Measurements from ENCODE around the gene HTRA1.

The HTRA1 gene

DNA sequence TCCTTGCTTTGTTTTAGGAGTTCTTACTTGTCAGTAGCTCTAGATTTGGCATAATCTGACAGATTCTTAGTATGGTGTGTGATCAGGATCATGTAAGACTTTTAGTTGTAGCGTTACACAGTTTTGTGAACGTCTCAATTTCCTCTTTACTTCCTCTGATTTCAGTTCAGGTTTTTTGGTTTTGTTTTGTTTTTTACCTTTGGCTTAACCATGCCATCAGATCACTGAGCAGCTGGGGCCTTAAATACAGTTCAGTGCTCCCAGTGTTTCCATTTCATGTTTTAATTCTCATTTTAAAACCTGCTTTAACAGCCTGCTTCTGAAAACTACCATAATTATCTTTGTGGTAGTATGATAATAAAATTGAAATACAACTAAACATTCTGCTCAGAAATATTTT is 34.1 kb upstream of the HTRA1 start:
- H3K36me3 ChIP-seq (ENCODE audit: control insufficient read depth in 2 of 2, insufficient read depth in 2 of 2, low read length in 2 of 2): peaks cover 8 to 16% of the 10 kb centered on the region in 2 donors
- no peaks in the 10 kb centered on the region for H3K4me1 ChIP-seq (ENCODE audit: control insufficient read depth, insufficient read depth, low read length)
- H3K4me3 ChIP-seq (ENCODE audit: low read length in 2 of 2): no peak overlapping the region
- no peaks in the 10 kb centered on the region for H3K9me3 ChIP-seq (ENCODE audit: control insufficient read depth in 2 of 2, low read length in 2 of 2)
- no peaks in the 10 kb centered on the region for H3K27me3 ChIP-seq (ENCODE audit: control insufficient read depth in 1 of 2, insufficient read depth in 2 of 2, low read length in 2 of 2)
- no peak overlapping the region for H3K9ac ChIP-seq (ENCODE audit: low read length in 2 of 2)
- no peak overlapping the region for H3K27ac ChIP-seq (ENCODE audit: low read length)

- Histone ChIP-seq H3K4me1 (ENCODE audit: control insufficient read depth, insufficient read depth, low read length) (no peaks in the 10 kb centered on the region), H3K9me3 (ENCODE audit: control insufficient read depth in 2 of 2, low read length in 2 of 2) (no peaks in the 10 kb centered on the region), H3K9ac (ENCODE audit: low read length in 2 of 2) (no peak overlapping the region), H3K27me3 (ENCODE audit: control insufficient read depth in 1 of 2, insufficient read depth in 2 of 2, low read length in 2 of 2) (no peaks in the 10 kb centered on the region), H3K4me3 (ENCODE audit: low read length in 2 of 2) (no peak overlapping the region), H3K36me3 (ENCODE audit: control insufficient read depth in 2 of 2, insufficient read depth in 2 of 2, low read length in 2 of 2) (peaks cover 4% of the 10 kb centered on the region in 2 donors), H3K27ac (ENCODE audit: low read length) (no peak overlapping the region)
Measured at GRCh38 chr10:122435212-122435827, 26.0 kb upstream of the HTRA1 start.

DNA sequence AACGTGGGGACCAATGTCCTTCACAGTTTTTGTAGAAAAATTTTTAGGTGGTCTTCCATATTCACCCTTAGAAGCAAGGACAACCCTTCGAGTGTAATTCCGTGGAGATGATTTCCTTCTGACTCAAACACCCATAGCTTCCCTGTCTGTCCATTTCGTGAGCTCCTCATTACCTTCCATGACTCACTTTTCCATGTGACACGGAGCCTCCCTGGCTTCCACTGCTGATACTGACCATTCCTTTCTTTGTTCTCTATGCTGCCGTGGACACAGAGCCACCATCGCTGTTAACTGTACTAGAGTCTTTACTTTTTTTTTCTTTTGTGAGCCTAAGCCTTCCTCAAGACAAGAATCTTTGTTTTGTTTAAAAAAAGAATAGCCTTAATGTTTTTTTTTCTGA is 19.4 kb upstream of the HTRA1 start:
- Histone ChIP-seq H3K9ac (ENCODE audit: low read length in 2 of 2) (no peak overlapping the region), H3K4me1 (ENCODE audit: control insufficient read depth, insufficient read depth, low read length) (peaks cover 7% of the 10 kb centered on the region), H3K9me3 (ENCODE audit: control insufficient read depth in 2 of 2, low read length in 2 of 2) (no peaks in the 10 kb centered on the region), H3K36me3 (ENCODE audit: control insufficient read depth in 2 of 2, insufficient read depth in 2 of 2, low read length in 2 of 2) (peaks cover 4% of the 10 kb centered on the region in 2 donors), H3K27me3 (ENCODE audit: control insufficient read depth in 1 of 2, insufficient read depth in 2 of 2, low read length in 2 of 2) (no peaks in the 10 kb centered on the region), H3K4me3 (ENCODE audit: low read length in 2 of 2) (no peak overlapping the region), H3K27ac (ENCODE audit: low read length) (no peak overlapping the region)

DNA sequence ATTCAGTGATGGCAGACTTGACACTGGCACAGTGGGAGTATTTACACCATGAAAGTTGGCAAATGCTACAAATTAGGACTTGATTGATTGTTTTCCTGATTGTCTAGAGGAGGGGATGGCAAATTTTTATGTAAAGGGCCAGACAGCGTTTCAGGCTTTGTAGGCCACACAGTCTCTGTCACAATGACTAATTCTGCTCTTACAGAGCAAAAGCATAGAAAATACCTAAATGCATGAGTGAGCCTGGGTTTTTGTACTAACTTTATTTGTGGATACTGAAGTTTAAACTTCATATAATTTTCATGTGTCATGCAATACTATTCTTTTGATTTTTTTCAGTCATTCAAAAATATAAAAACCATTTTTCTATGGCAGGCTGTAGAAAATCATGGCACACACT is 15.9 kb upstream of the HTRA1 start:
- Histone ChIP-seq H3K27me3 (ENCODE audit: control insufficient read depth in 1 of 2, insufficient read depth in 2 of 2, low read length in 2 of 2) (no peaks in the 10 kb centered on the region), H3K36me3 (ENCODE audit: control insufficient read depth in 2 of 2, insufficient read depth in 2 of 2, low read length in 2 of 2) (no peaks in the 10 kb centered on the region), H3K9ac (ENCODE audit: low read length in 2 of 2) (no peak overlapping the region), H3K9me3 (ENCODE audit: control insufficient read depth in 2 of 2, low read length in 2 of 2) (no peaks in the 10 kb centered on the region), H3K4me1 (ENCODE audit: control insufficient read depth, insufficient read depth, low read length) (peaks cover 14% of the 10 kb centered on the region), H3K4me3 (ENCODE audit: low read length in 2 of 2) (no peak overlapping the region), H3K27ac (ENCODE audit: low read length) (no peak overlapping the region)

GRCh38 chr10:122445904-122446303 is 15.4 kb upstream of the HTRA1 start:
- Histone ChIP-seq H3K9ac (ENCODE audit: low read length in 2 of 2) (no peak overlapping the region), H3K4me3 (ENCODE audit: low read length in 2 of 2) (no peak overlapping the region), H3K27me3 (ENCODE audit: control insufficient read depth in 1 of 2, insufficient read depth in 2 of 2, low read length in 2 of 2) (no peaks in the 10 kb centered on the region), H3K36me3 (ENCODE audit: control insufficient read depth in 2 of 2, insufficient read depth in 2 of 2, low read length in 2 of 2) (no peaks in the 10 kb centered on the region), H3K4me1 (ENCODE audit: control insufficient read depth, insufficient read depth, low read length) (peaks cover 14% of the 10 kb centered on the region), H3K27ac (ENCODE audit: low read length) (no peak overlapping the region), H3K9me3 (ENCODE audit: control insufficient read depth in 2 of 2, low read length in 2 of 2) (no peaks in the 10 kb centered on the region)

DNA sequence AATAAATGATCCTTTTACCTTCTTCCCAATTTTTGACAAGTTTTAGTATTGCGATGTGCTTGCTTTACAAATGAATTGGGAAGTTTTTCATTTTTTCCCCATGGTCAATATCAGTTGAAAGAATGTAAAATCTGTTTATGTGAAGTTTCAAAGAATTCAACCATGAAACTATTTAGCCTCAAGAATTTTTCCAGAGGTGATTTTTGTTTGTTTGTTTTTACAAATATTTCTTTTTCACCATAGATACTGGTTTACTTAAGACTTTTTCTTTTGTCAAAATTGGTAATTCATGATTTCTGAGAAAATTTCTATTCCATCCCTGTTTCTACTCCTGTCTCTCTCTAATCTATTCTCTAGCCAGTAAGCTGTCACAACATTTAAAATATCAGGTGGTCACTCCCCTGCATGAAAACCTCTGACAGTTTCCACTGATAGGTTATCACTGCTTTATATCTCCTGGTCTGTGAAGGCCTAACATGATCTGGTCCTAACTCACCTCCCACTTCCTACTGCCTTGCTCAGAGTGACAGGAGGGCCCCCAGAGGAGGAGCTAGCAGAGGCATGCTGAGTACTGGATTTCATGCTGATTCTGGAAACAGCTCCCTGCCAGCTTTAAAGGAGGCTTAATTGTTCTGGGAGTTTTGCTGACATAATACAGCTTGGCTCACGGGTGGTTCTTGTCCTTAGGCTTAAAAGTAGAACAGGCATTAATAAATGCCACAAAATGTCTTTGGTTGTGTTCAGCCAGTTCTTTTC is 14.5 kb upstream of the HTRA1 start:
- Histone ChIP-seq H3K4me3 (ENCODE audit: low read length in 2 of 2) (no peak overlapping the region), H3K36me3 (ENCODE audit: control insufficient read depth in 2 of 2, insufficient read depth in 2 of 2, low read length in 2 of 2) (no peaks in the 10 kb centered on the region), H3K27ac (ENCODE audit: low read length) (peak overlapping the region; percentile 12), H3K9ac (ENCODE audit: low read length in 2 of 2) (no peak overlapping the region), H3K27me3 (ENCODE audit: control insufficient read depth in 1 of 2, insufficient read depth in 2 of 2, low read length in 2 of 2) (no peaks in the 10 kb centered on the region), H3K4me1 (ENCODE audit: control insufficient read depth, insufficient read depth, low read length) (peaks cover 14% of the 10 kb centered on the region), H3K9me3 (ENCODE audit: control insufficient read depth in 2 of 2, low read length in 2 of 2) (no peaks in the 10 kb centered on the region)

GRCh38 chr10:122448600-122448999 is 12.8 kb upstream of the HTRA1 start:
- peaks cover 12% of the 10 kb centered on the region for H3K4me1 ChIP-seq (ENCODE audit: control insufficient read depth, insufficient read depth, low read length)
- H3K9ac ChIP-seq (ENCODE audit: low read length in 2 of 2): no peak overlapping the region
- no peaks in the 10 kb centered on the region for H3K36me3 ChIP-seq (ENCODE audit: control insufficient read depth in 2 of 2, insufficient read depth in 2 of 2, low read length in 2 of 2)
- H3K9me3 ChIP-seq (ENCODE audit: control insufficient read depth in 2 of 2, low read length in 2 of 2): no peaks in the 10 kb centered on the region
- no peaks in the 10 kb centered on the region for H3K27me3 ChIP-seq (ENCODE audit: control insufficient read depth in 1 of 2, insufficient read depth in 2 of 2, low read length in 2 of 2)
- no peak overlapping the region for H3K27ac ChIP-seq (ENCODE audit: low read length)
- H3K4me3 ChIP-seq (ENCODE audit: low read length in 2 of 2): no peak overlapping the region

GRCh38 chr10:122449153-122449552 is 12.2 kb upstream of the HTRA1 start:
- no peak overlapping the region for H3K4me3 ChIP-seq (ENCODE audit: low read length in 2 of 2)
- H3K9ac ChIP-seq (ENCODE audit: low read length in 2 of 2): no peak overlapping the region
- H3K9me3 ChIP-seq (ENCODE audit: control insufficient read depth in 2 of 2, low read length in 2 of 2): no peaks in the 10 kb centered on the region
- no peaks in the 10 kb centered on the region for H3K36me3 ChIP-seq (ENCODE audit: control insufficient read depth in 2 of 2, insufficient read depth in 2 of 2, low read length in 2 of 2)
- peaks cover 12% of the 10 kb centered on the region for H3K4me1 ChIP-seq (ENCODE audit: control insufficient read depth, insufficient read depth, low read length)
- no peak overlapping the region for H3K27ac ChIP-seq (ENCODE audit: low read length)
- no peaks in the 10 kb centered on the region for H3K27me3 ChIP-seq (ENCODE audit: control insufficient read depth in 1 of 2, insufficient read depth in 2 of 2, low read length in 2 of 2)

- H3K4me3 ChIP-seq (ENCODE audit: low read length in 2 of 2): no peak overlapping the region
- peaks cover 12% of the 10 kb centered on the region for H3K4me1 ChIP-seq (ENCODE audit: control insufficient read depth, insufficient read depth, low read length)
- H3K27ac ChIP-seq (ENCODE audit: low read length): no peak overlapping the region
- H3K36me3 ChIP-seq (ENCODE audit: control insufficient read depth in 2 of 2, insufficient read depth in 2 of 2, low read length in 2 of 2): no peaks in the 10 kb centered on the region
- no peaks in the 10 kb centered on the region for H3K9me3 ChIP-seq (ENCODE audit: control insufficient read depth in 2 of 2, low read length in 2 of 2)
- H3K9ac ChIP-seq (ENCODE audit: low read length in 2 of 2): no peak overlapping the region
- no peaks in the 10 kb centered on the region for H3K27me3 ChIP-seq (ENCODE audit: control insufficient read depth in 1 of 2, insufficient read depth in 2 of 2, low read length in 2 of 2)
Measured at GRCh38 chr10:122450353-122450990, 10.9 kb upstream of the HTRA1 start.

DNA sequence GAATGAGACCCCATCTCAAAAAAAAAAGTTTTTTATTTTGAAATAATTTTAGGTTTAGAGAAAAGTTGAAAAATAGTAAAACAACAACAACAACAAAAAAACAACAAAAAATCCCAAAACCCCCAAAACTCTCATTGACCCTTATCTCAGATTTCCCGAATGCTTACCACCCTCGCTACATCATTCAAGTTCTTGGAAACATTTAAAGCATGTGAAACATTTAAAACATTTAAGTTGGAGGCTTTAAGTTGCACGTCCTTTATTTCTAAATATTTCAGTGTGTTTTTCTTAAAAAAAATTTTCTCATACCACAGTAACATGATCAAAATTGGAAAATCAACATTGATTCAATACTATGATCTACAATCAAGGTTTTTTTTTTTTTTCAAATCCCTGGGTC is 7.3 kb upstream of the HTRA1 start:
- H3K9me3 ChIP-seq (ENCODE audit: control insufficient read depth in 2 of 2, low read length in 2 of 2): no peaks in the 10 kb centered on the region
- H3K36me3 ChIP-seq (ENCODE audit: control insufficient read depth in 2 of 2, insufficient read depth in 2 of 2, low read length in 2 of 2): no peaks in the 10 kb centered on the region
- no peak overlapping the region for H3K27ac ChIP-seq (ENCODE audit: low read length)
- H3K4me3 ChIP-seq (ENCODE audit: low read length in 2 of 2): no peak overlapping the region
- H3K4me1 ChIP-seq (ENCODE audit: control insufficient read depth, insufficient read depth, low read length): peaks cover 2% of the 10 kb centered on the region
- H3K27me3 ChIP-seq (ENCODE audit: control insufficient read depth in 1 of 2, insufficient read depth in 2 of 2, low read length in 2 of 2): no peaks in the 10 kb centered on the region
- H3K9ac ChIP-seq (ENCODE audit: low read length in 2 of 2): no peak overlapping the region

GRCh38 chr10:122454603-122455080 is 6.7 kb upstream of the HTRA1 start, which contains the start of gene ARMS2:
Gene ARMS2, plus strand, starts transcription at chr10:122454653. Its CDS starts 75 bp downstream, at chr10:122454728.
- H3K4me3 ChIP-seq (ENCODE audit: low read length in 2 of 2): no peak within 1 kb of the TSS
- H3K27ac ChIP-seq (ENCODE audit: low read length): no peak within 1 kb of the TSS
- H3K9me3 ChIP-seq (ENCODE audit: control insufficient read depth in 2 of 2, low read length in 2 of 2): no peaks in the 10 kb centered on the region
- H3K4me1 ChIP-seq (ENCODE audit: control insufficient read depth, insufficient read depth, low read length): peaks cover 2% of the 10 kb centered on the region
- no peak within 1 kb of the TSS for H3K9ac ChIP-seq (ENCODE audit: low read length in 2 of 2)
- H3K27me3 ChIP-seq (ENCODE audit: control insufficient read depth in 1 of 2, insufficient read depth in 2 of 2, low read length in 2 of 2): no peaks in the 10 kb centered on the region
- H3K36me3 ChIP-seq (ENCODE audit: control insufficient read depth in 2 of 2, insufficient read depth in 2 of 2, low read length in 2 of 2): no peaks in the 10 kb centered on the region

Data from stomach smooth muscle (tissue), 2 donors.